Midbrain (tissue), 1 donor: ENCODE results near the gene CCNL1.
"Not testable (repeated sequence)": the region's sequence is repeated elsewhere in the genome, so short reads cannot be mapped to it uniquely, and the experiment has no call there.

Source experiments
- DNase-seq: peaks from one replicate; lab custom pipeline; 2025; lab: John Stamatoyannopoulos, UW

Gene CCNL1

GRCh38 chr3:157103860-157104259 is 56.1 kb downstream of the CCNL1 start:
- DNase-seq: no peak

- no peak for DNase-seq
Measured at GRCh38 chr3:157103280-157103679, 56.7 kb downstream of the CCNL1 start.

- DNase-seq: not testable (repeated sequence)
Measured at GRCh38 chr3:157102595-157102994, 57.4 kb downstream of the CCNL1 start.

- DNase-seq: no peak
Measured at GRCh38 chr3:157102098-157102497, 57.8 kb downstream of the CCNL1 start.

- no peak for DNase-seq
Measured at GRCh38 chr3:157101486-157101885, 58.5 kb downstream of the CCNL1 start.

GRCh38 chr3:157100608-157101396 is 59.1 kb downstream of the CCNL1 start:
- DNase-seq: no peak

GRCh38 chr3:157100096-157100477 is 59.9 kb downstream of the CCNL1 start:
- DNase-seq: no peak

GRCh38 chr3:157099326-157100095 is 60.4 kb downstream of the CCNL1 start:
- no peak for DNase-seq

GRCh38 chr3:157098823-157099185 is 61.1 kb downstream of the CCNL1 start:
- DNase-seq: no peak

GRCh38 chr3:157098121-157098822 is 61.7 kb downstream of the CCNL1 start:
- DNase-seq: no peak
